ENCODE measurements around the gene NUDCD3. TPM values are rescaled to one million over a fixed set of nuclear protein-coding genes. Genes with fewer than 3 reads are reported as not detected.

NUDCD3 gene
- total RNA-seq, 2 experiments from 2014 or later, result 91.0 to 97.5 TPM

DNA sequence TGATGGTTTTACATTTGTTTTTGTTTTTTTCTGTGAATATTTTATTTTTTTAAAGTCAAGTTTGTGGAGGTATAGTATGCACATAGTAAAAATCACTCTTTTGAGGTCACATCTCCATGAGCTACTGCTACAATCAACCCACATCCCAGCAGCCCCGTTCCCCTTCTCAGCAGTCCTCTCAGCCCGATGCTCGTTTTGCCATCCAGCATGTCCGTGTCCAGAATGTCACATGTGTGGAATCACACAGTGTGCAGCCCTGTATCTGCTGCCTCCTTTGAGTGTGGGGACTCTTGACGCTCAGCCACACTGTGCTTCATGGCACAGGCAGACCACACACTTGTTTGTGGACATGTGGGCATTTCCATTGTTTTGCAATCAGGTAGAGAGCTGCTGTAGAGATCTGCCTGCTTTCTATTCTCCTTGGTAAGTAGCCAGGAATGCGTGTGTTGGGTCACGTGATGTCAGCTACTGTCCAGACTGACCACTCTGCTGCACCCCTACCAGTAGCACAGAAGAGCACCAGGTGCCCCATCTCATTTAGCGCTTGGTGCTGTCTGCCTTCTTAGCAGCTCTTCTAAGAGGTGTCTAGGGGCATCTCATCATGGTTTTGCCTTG is 93.4 kb downstream of the NUDCD3 start:
- no peak for DNase-seq
- ChIA-PET POLR2A (interaction anchor here (1.5 kb wide), 1 partner anchor 93 kb away, joined by 3 read pairs; the partner anchor contains the start of gene NUDCD3), CTCF (no interaction called here)
- H3K27ac Mint-ChIP-seq, result no peak overlapping the region
- no peaks in the 10 kb centered on the region for H3K27me3 Mint-ChIP-seq
- no peaks in the 10 kb centered on the region for H3K9me3 Mint-ChIP-seq
- H3K4me3 Mint-ChIP-seq, result no peak overlapping the region
- H3K4me1 Mint-ChIP-seq, result no peaks in the 10 kb centered on the region
- H3K36me3 Mint-ChIP-seq (ENCODE audit: low read depth), result peaks cover 17% of the 10 kb centered on the region

- ChIA-PET CTCF (interaction anchor here (0.6 kb wide), 1 partner anchor 560 kb away, joined by 3 read pairs; no protein-coding TSS in a partner anchor), POLR2A (no interaction called here)
- H3K36me3 Mint-ChIP-seq (ENCODE audit: low read depth), result peaks cover 17% of the 10 kb centered on the region
- DNase-seq, result no peak
- H3K4me3 Mint-ChIP-seq, result no peak overlapping the region
- no peaks in the 10 kb centered on the region for H3K9me3 Mint-ChIP-seq
- no peak overlapping the region for H3K27ac Mint-ChIP-seq
- no peaks in the 10 kb centered on the region for H3K4me1 Mint-ChIP-seq
- no peaks in the 10 kb centered on the region for H3K27me3 Mint-ChIP-seq
These were observed 94.0 kb downstream of the NUDCD3 start for GRCh38 chr7:44396496-44396895.

GRCh38 chr7:44395067-44395466 is 95.4 kb downstream of the NUDCD3 start:
- Mint-ChIP-seq H3K27me3 (no peaks in the 10 kb centered on the region), H3K4me3 (no peak overlapping the region)

GRCh38 chr7:44394636-44395035 is 95.8 kb downstream of the NUDCD3 start:
- H3K4me1 Mint-ChIP-seq, result no peaks in the 10 kb centered on the region
- POLR2A ChIA-PET, result interaction anchor here (0.8 kb wide), 1 partner anchor 66 kb away, joined by 3 read pairs; no protein-coding TSS in a partner anchor
- H3K36me3 Mint-ChIP-seq (ENCODE audit: low read depth), result peaks cover 24% of the 10 kb centered on the region
- H3K27me3 Mint-ChIP-seq, result no peaks in the 10 kb centered on the region
- H3K27ac Mint-ChIP-seq, result no peak overlapping the region
- CTCF ChIA-PET, result interaction anchor here (1.6 kb wide), 1 partner anchor 13 kb away, joined by 3 read pairs; no protein-coding TSS in a partner anchor
- H3K9me3 Mint-ChIP-seq, result no peaks in the 10 kb centered on the region
- no peak for DNase-seq
- H3K4me3 Mint-ChIP-seq, result no peak overlapping the region

More at GRCh38 chr7:44395067-44395466, 95.4 kb downstream of the NUDCD3 start:
- ChIA-PET POLR2A (no interaction called here), CTCF (no interaction called here)
- Mint-ChIP-seq H3K27ac (no peak overlapping the region), H3K36me3 (ENCODE audit: low read depth) (peaks cover 24% of the 10 kb centered on the region), H3K4me1 (no peaks in the 10 kb centered on the region), H3K9me3 (no peaks in the 10 kb centered on the region)
- DNase-seq, result no peak

DNA sequence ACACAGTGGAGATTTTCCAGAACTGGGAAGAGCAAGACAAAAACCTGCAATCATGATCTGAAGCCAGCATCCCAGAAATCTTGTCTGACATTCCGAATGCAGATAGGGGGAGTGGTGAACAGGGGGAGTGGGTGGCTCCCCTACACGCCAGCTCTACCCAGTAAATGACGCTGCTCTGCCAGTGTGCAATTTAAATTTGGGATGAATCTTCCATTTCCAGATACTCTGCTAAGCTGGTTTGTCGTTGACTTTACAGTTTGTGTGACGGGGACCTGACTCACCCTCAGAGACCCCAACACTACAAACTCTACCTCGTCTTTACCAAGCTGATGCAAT is 96.4 kb downstream of the NUDCD3 start:
- peaks cover 19% of the 10 kb centered on the region for H3K36me3 Mint-ChIP-seq (ENCODE audit: low read depth)

GRCh38 chr7:44393238-44394111 is 97.0 kb downstream of the NUDCD3 start:
- no peak overlapping the region for H3K4me3 Mint-ChIP-seq
- no peaks in the 10 kb centered on the region for H3K9me3 Mint-ChIP-seq
- DNase-seq, result no peak
- CTCF ChIA-PET, result interaction anchor here (1.6 kb wide), 1 partner anchor 14 kb away, joined by 3 read pairs; no protein-coding TSS in a partner anchor
- H3K27ac Mint-ChIP-seq, result no peak overlapping the region
- no peaks in the 10 kb centered on the region for H3K4me1 Mint-ChIP-seq
- POLR2A ChIA-PET, result interaction anchor here (0.8 kb wide), 1 partner anchor 67 kb away, joined by 3 read pairs; no protein-coding TSS in a partner anchor
- H3K27me3 Mint-ChIP-seq, result no peaks in the 10 kb centered on the region
- peaks cover 17% of the 10 kb centered on the region for H3K36me3 Mint-ChIP-seq (ENCODE audit: low read depth)

More for the DNA sequence above, 96.4 kb downstream of the NUDCD3 start:
- no peak for DNase-seq
- no peaks in the 10 kb centered on the region for H3K27me3 Mint-ChIP-seq
- H3K4me1 Mint-ChIP-seq, result no peaks in the 10 kb centered on the region
- no peak overlapping the region for H3K4me3 Mint-ChIP-seq
- ChIA-PET POLR2A (interaction anchor here (0.8 kb wide), 1 partner anchor 67 kb away, joined by 3 read pairs; no protein-coding TSS in a partner anchor), CTCF (interaction anchor here (1.6 kb wide), 1 partner anchor 14 kb away, joined by 3 read pairs; no protein-coding TSS in a partner anchor)
- no peaks in the 10 kb centered on the region for H3K9me3 Mint-ChIP-seq
- H3K27ac Mint-ChIP-seq, result no peak overlapping the region

DNA sequence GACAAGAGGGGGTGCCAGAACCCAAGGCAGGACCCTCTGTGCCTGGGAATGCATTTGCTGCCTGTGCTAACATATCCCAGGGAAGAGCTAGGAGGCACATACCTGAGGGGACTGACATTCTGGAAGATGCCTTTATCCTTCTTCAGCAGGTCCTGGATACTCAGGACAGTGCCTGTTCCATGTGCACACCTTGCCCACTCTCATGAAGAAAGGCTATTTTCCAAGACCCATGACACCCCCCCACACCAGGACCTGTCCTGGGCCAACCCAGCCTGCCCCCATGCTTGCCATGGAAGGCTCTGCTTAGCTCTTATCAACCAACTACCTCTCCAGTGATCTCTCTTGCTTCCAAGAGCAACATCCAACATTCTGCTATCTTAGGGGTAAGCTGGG is 97.8 kb downstream of the NUDCD3 start:
- peaks cover 14% of the 10 kb centered on the region for H3K36me3 Mint-ChIP-seq (ENCODE audit: low read depth)
- H3K27me3 Mint-ChIP-seq, result no peaks in the 10 kb centered on the region
- CTCF ChIA-PET, result no interaction called here
- H3K4me1 Mint-ChIP-seq, result no peaks in the 10 kb centered on the region
- POLR2A ChIA-PET, result interaction anchor here (1.2 kb wide), 1 partner anchor 12 kb away, joined by 3 read pairs; no protein-coding TSS in a partner anchor
- H3K9me3 Mint-ChIP-seq, result no peaks in the 10 kb centered on the region
- no peak overlapping the region for H3K4me3 Mint-ChIP-seq
- DNase-seq, result no peak
- no peak overlapping the region for H3K27ac Mint-ChIP-seq

DNA sequence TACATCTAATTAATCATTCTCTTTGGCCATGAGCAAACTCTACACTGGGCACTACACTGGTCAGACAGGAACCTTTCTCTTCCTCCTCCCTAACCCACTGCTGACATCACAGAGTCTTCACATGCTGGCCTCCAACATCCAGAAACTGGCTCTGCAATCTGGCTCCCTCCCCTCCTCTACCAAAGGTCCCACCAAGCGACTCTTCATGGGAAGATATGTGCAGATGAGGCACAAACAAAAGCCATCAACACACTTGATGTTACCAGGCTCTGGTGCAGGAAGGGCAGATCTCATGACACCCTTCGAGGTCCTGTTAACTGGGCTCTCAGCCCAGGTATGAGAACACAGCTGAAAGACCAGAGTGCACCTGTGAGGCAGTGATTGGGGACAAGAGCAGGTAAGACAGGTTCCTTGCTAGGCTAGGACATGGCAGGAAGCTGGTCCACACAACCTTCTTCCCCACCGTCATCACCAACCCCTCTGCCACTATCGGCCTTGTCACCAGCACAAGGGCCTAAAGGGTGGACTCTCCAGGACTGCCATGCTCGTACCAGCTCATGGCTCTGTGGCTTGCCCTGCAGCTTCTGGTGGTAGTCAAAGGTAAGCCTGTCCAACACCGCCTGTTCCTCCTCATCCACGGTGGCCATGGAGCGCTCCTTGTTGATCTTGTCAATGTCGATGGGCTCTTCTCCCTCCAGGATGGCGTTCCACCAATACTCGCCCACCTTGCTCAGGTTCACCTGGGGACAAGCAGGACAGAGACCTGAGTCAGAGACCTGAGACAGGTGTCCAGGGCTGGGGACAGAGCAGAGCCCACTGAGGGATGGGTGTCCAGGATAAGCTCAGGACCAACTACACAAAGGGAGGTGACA is 98.5 kb downstream of the NUDCD3 start:
- Mint-ChIP-seq H3K4me3 (no peak overlapping the region), H3K27me3 (no peaks in the 10 kb centered on the region), H3K36me3 (ENCODE audit: low read depth) (peaks cover 16% of the 10 kb centered on the region), H3K4me1 (no peaks in the 10 kb centered on the region), H3K27ac (no peak overlapping the region), H3K9me3 (no peaks in the 10 kb centered on the region)
- no peak for DNase-seq
- ChIA-PET POLR2A (interaction anchor here (1.2 kb wide), 1 partner anchor 13 kb away, joined by 3 read pairs; no protein-coding TSS in a partner anchor), CTCF (no interaction called here)

GRCh38 chr7:44391171-44391570 is 99.3 kb downstream of the NUDCD3 start:
- CTCF ChIA-PET, result no interaction called here
- POLR2A ChIA-PET, result no interaction called here

GRCh38 chr7:44390701-44391100 is 99.8 kb downstream of the NUDCD3 start:
- DNase-seq, result no peak
- CTCF ChIA-PET, result no interaction called here

More at GRCh38 chr7:44391171-44391570, 99.3 kb downstream of the NUDCD3 start:
- Mint-ChIP-seq H3K9me3 (no peaks in the 10 kb centered on the region), H3K4me3 (no peak overlapping the region), H3K27ac (no peak overlapping the region), H3K4me1 (no peaks in the 10 kb centered on the region), H3K36me3 (ENCODE audit: low read depth) (peaks cover 16% of the 10 kb centered on the region), H3K27me3 (no peaks in the 10 kb centered on the region)
- no peak for DNase-seq

DNA sequence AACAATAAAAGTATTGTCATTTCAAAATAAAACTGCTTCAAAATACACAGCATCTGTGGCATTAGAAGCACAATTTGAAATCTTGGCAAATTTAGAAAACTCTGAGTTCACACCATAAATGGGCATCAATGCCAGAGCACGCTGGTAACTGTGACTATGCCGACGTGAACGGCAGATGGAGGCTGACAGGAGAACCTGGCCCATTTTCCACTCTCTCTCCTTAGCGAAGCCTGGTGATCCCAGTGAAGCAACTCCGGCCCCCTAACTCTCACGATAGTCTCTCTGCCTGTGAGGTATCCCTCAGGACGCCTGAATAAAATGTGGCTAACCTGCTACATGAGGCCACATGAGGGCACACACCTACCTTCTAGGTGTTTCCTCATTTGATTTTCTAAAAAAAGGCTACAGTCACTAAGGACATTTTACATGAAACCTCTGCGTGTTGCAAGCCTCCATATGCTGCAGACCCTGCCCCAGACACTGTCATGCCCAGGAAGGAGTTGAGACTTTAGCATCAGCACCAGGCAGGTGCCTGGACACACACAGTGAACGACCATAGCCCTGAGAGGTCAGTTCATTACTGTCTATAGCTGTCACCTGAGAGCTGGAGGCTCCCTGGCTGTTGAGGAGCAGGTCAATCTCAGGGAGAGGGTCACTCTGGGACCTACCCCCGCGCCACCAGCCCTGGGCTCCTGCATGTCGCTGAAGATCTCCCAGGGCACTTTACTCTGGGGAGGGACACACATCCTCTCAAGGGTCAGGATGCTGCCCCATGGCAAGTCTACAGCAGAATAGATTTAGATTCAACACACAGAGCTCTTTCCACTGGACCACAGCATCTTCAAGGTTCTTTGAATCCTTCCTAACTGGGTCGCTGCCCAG is 102.1 kb downstream of the NUDCD3 start:
- CTCF ChIA-PET, result no interaction called here
- POLR2A ChIA-PET, result no interaction called here

More at GRCh38 chr7:44390701-44391100, 99.8 kb downstream of the NUDCD3 start:
- Mint-ChIP-seq H3K36me3 (ENCODE audit: low read depth) (peaks cover 16% of the 10 kb centered on the region), H3K4me1 (no peaks in the 10 kb centered on the region), H3K27ac (no peak overlapping the region), H3K27me3 (no peaks in the 10 kb centered on the region), H3K9me3 (no peaks in the 10 kb centered on the region), H3K4me3 (no peak overlapping the region)
- POLR2A ChIA-PET, result no interaction called here

DNA sequence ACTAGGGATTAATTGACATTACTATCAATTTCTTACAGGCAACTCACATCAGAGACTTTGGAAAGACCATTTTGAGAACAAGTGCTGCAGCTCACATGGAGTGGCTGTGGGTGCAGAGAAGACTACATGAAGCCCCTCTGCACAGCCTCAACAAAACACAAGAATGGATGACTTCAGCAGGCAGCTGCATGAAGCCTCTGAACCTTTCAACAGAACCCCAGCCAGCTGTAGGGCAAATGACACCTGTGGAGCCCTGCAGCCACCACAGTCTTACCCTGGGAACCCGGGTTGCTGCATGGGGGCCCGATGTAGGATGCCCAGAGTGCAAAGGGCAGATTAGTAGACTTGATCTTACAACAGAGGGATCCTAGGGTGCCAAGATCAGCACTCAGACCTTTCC is 103.1 kb downstream of the NUDCD3 start:
- Mint-ChIP-seq H3K4me1 (no peaks in the 10 kb centered on the region), H3K9me3 (no peaks in the 10 kb centered on the region), H3K27ac (no peak overlapping the region), H3K27me3 (no peaks in the 10 kb centered on the region), H3K4me3 (no peak overlapping the region), H3K36me3 (ENCODE audit: low read depth) (peaks cover 21% of the 10 kb centered on the region)
- no peak for DNase-seq
- CTCF ChIA-PET, result no interaction called here
- POLR2A ChIA-PET, result no interaction called here

More for the DNA sequence above, 102.1 kb downstream of the NUDCD3 start:
- Mint-ChIP-seq H3K4me1 (no peaks in the 10 kb centered on the region), H3K27ac (no peak overlapping the region), H3K27me3 (no peaks in the 10 kb centered on the region), H3K36me3 (ENCODE audit: low read depth) (peaks cover 21% of the 10 kb centered on the region), H3K9me3 (no peaks in the 10 kb centered on the region), H3K4me3 (no peak overlapping the region)
- DNase-seq, result no peak

Data from activated CD4-positive, alpha-beta memory T cell treated with anti-CD3 and anti-CD28 coated beads, Interleukin-2, amount 10 ng/mL, durations not matched to agents 7 days and 5 days (primary cell).